WTC11 (cell line): Measurements from ENCODE around the gene MAP3K12. TPM values are rescaled to one million over a fixed set of nuclear protein-coding genes. Genes with fewer than 3 reads are reported as not detected.

Experiments used
- ATAC-seq: fragments of 200-7000 bp; cut with Tn5 transposase; 2 replicates; pipeline ENCODE4 v1.10.0; 2021; ENCODE audit warnings: mild to moderate bottlenecking, moderate library complexity
- CTCF ChIA-PET: fragments of 300-600 bp; sonication (Branson Sonifier 250); formaldehyde crosslinking; loops from one replicate; lab custom pipeline; 2021; ENCODE audit warnings: antibody characterized with exemption; lab: Charles Lee
- POLR2A ChIA-PET: fragments of 350-600 bp; sonication (Branson Sonifier 250); formaldehyde crosslinking; loops from one replicate; lab custom pipeline; 2021; ENCODE audit warnings: antibody characterized with exemption; lab: Charles Lee
- DNase-seq: peaks from one replicate; pipeline ENCODE4 v3.0.0; 2021; ENCODE audit warnings: low spot score
- H3K27ac Mint-ChIP-seq: 2 replicates; pipeline ENCODE4 v1.8.0; 2021; ENCODE audit warnings: mixed read lengths
- H3K27me3 Mint-ChIP-seq: 2 replicates; pipeline ENCODE4 v1.8.0; 2021; ENCODE audit warnings: low read depth, mild to moderate bottlenecking, moderate library complexity, mixed read lengths
- H3K36me3 Mint-ChIP-seq: 2 replicates; pipeline ENCODE4 v1.8.0; 2021; ENCODE audit warnings: mixed read lengths
- H3K4me1 Mint-ChIP-seq: 2 replicates; pipeline ENCODE4 v1.8.0; 2022; ENCODE audit warnings: mixed read lengths
- H3K4me3 Mint-ChIP-seq: 2 replicates; pipeline ENCODE4 v1.8.0; 2021; ENCODE audit warnings: mild to moderate bottlenecking, moderate library complexity, mixed read lengths
- H3K9me3 Mint-ChIP-seq: 2 replicates; pipeline ENCODE4 v1.8.0; 2021; ENCODE audit warnings: mixed read lengths
- CREM ChIP-seq: sonication (generic); formaldehyde crosslinking; IDR thresholded peaks from 2 replicates; pipeline ENCODE4 v1.8.1; 2022; ENCODE audit warnings: mild to moderate bottlenecking, missing genetic modification reagents, moderate library complexity
- E2F5 ChIP-seq: sonication (generic); formaldehyde crosslinking; IDR thresholded peaks from 2 replicates; pipeline ENCODE4 v1.8.1; 2022; ENCODE audit warnings: mild to moderate bottlenecking, moderate library complexity, missing genetic modification reagents
- EMX1 ChIP-seq: fragments of 250-450 bp; sonication (Bioruptor Pico); IDR thresholded peaks from 2 replicates; pipeline ENCODE4 v1.8.0; 2021; ENCODE audit warnings: mild to moderate bottlenecking
- ERG ChIP-seq: fragments of 250-450 bp; sonication (Bioruptor Pico); IDR thresholded peaks from 2 replicates; pipeline ENCODE4 v1.8.0; 2021; ENCODE audit warnings: mild to moderate bottlenecking
- FOXJ3 ChIP-seq: sonication (generic); formaldehyde crosslinking; IDR thresholded peaks from 2 replicates; pipeline ENCODE4 v1.9.0; 2021; ENCODE audit warnings: missing genetic modification reagents, mild to moderate bottlenecking, borderline replicate concordance
- JAZF1 ChIP-seq: fragments of 250-450 bp; sonication (Bioruptor Pico); IDR thresholded peaks from 2 replicates; pipeline ENCODE4 v1.9.0; 2021; ENCODE audit warnings: moderate library complexity, mild to moderate bottlenecking, inconsistent platforms
- MAX ChIP-seq: sonication (generic); formaldehyde crosslinking; IDR thresholded peaks from 2 replicates; pipeline ENCODE4 v1.8.0; 2022; ENCODE audit warnings: mild to moderate bottlenecking, missing genetic modification reagents
- MXD4 ChIP-seq: fragments of 250-450 bp; sonication (Bioruptor Pico); IDR thresholded peaks from 2 replicates; pipeline ENCODE4 v1.8.0; 2021; ENCODE audit warnings: mild to moderate bottlenecking, moderate library complexity, borderline replicate concordance
- NFE2L1 ChIP-seq: sonication (generic); formaldehyde crosslinking; IDR thresholded peaks from 2 replicates; pipeline ENCODE4 v1.8.1; 2023; ENCODE audit warnings: missing genetic modification reagents
- NFYB ChIP-seq: sonication (generic); formaldehyde crosslinking; conservative IDR thresholded peaks from 2 replicates; pipeline ENCODE4 v1.8.0; 2022; ENCODE audit warnings: low read depth, missing genetic modification reagents
- SMAD3 ChIP-seq: sonication (generic); formaldehyde crosslinking; IDR thresholded peaks from 2 replicates; pipeline ENCODE4 v1.8.0; 2022; ENCODE audit warnings: missing genetic modification reagents, mild to moderate bottlenecking, borderline replicate concordance
- SMAD4 ChIP-seq: sonication (generic); formaldehyde crosslinking; IDR thresholded peaks from 2 replicates; pipeline ENCODE4 v1.8.0; 2022; ENCODE audit warnings: mild to moderate bottlenecking, missing genetic modification reagents
- TEAD1 ChIP-seq: sonication (generic); formaldehyde crosslinking; IDR thresholded peaks from 2 replicates; pipeline ENCODE4 v1.8.0; 2022; ENCODE audit warnings: mild to moderate bottlenecking, missing genetic modification reagents
- TEAD4 ChIP-seq: sonication (generic); formaldehyde crosslinking; IDR thresholded peaks from 2 replicates; pipeline ENCODE4 v1.8.0; 2022; ENCODE audit warnings: mild to moderate bottlenecking, missing genetic modification reagents
- USF2 ChIP-seq: sonication (generic); formaldehyde crosslinking; IDR thresholded peaks from 2 replicates; pipeline ENCODE4 v1.8.1; 2023; ENCODE audit warnings: mild to moderate bottlenecking, missing genetic modification reagents, moderate library complexity
- ZBTB21 ChIP-seq: sonication (generic); formaldehyde crosslinking; IDR thresholded peaks from 2 replicates; pipeline ENCODE4 v1.8.1; 2023; ENCODE audit warnings: mild to moderate bottlenecking, missing genetic modification reagents, borderline replicate concordance
- ZBTB43 ChIP-seq: sonication (generic); formaldehyde crosslinking; IDR thresholded peaks from 2 replicates; pipeline ENCODE4 v1.8.1; 2023; ENCODE audit warnings: mild to moderate bottlenecking, missing genetic modification reagents
- ZNF121 ChIP-seq: sonication (generic); formaldehyde crosslinking; IDR thresholded peaks from 2 replicates; pipeline ENCODE4 v1.8.0; 2023; ENCODE audit warnings: missing genetic modification reagents
- ZNF317 ChIP-seq: sonication (generic); formaldehyde crosslinking; IDR thresholded peaks from 2 replicates; pipeline ENCODE4 v1.8.1; 2023; ENCODE audit warnings: low read depth, mild to moderate bottlenecking, moderate library complexity, missing genetic modification reagents, borderline replicate concordance
- total RNA-seq: library from RNA; stranded (reverse); gene quantifications from 3 replicates; pipeline ENCODE4 v1.2.3, GENCODE V29; 2021

MAP3K12 gene
- total RNA-seq, 1 experiment from 2014 or later: 23.6 TPM

- TF ChIP-seq FOXJ3: no peak
- TF ChIP-seq CREM (CRISPR knock-in tag): peak; percentile 35; the same call in 1 of the 2 replicates
- TF ChIP-seq TEAD4 (CRISPR knock-in tag): no peak
- no peak for TF ChIP-seq NFE2L1 (CRISPR knock-in tag)
- TF ChIP-seq ZNF317: 0 out of 2 replicates have a peak, but pooled peaks have one; percentile 9
- peak; percentile 53; the same call in 1 of the 2 replicates for TF ChIP-seq SMAD4
- 0 out of 2 replicates have a peak, but pooled peaks have one; percentile 22 for TF ChIP-seq ZBTB43
- peak; percentile 60; the same call in 1 of the 2 replicates for TF ChIP-seq NFYB (CRISPR knock-in tag)
- peak; percentile 34; the same call in 1 of the 2 replicates for TF ChIP-seq SMAD3 (CRISPR knock-in tag)
- no peak for TF ChIP-seq ZBTB21 (CRISPR knock-in tag)
- no peak for TF ChIP-seq JAZF1 (CRISPR knock-in tag)
- no peak for TF ChIP-seq ERG
- TF ChIP-seq MXD4 (CRISPR knock-in tag): no peak
- no peak for TF ChIP-seq E2F5
- TF ChIP-seq MAX: peak; percentile 95
- no peak for TF ChIP-seq EMX1 (CRISPR knock-in tag)
Observed at GRCh38 chr12:53500776-53501614, 1.7 kb upstream of the MAP3K12 start, which contains the start of gene TARBP2 (continued).

- Mint-ChIP-seq H3K36me3 (peaks cover 9% of the 10 kb centered on the region; the same call in 1 of the 2 replicates), H3K27ac (peak overlapping the region; percentile 94), H3K4me1 (peaks cover 45% of the 10 kb centered on the region), H3K9me3 (no peaks in the 10 kb centered on the region), H3K4me3 (peak overlapping the region; percentile 86), H3K27me3 (no peaks in the 10 kb centered on the region)
- DNase-seq (no peak), ATAC-seq (peak; percentile 73)
- TF ChIP-seq ZNF121 (0 out of 2 replicates have a peak, but pooled peaks have one; percentile 43), TEAD1 (0 out of 2 replicates have a peak, but pooled peaks have one; percentile 1), USF2 (no peak)
- ChIA-PET POLR2A (interaction anchor here (0.6 to 2.0 kb wide), 15 partner anchors 8 to 239 kb away, joined by 3 to 17 read pairs (median 4); partner anchors contain the start of genes AAAS, ATP5MC2 and SP1), CTCF (interaction anchor here (0.7 to 3.8 kb wide), 22 partner anchors 9 to 401 kb away, joined by 3 to 39 read pairs (median 4); partner anchors contain the start of genes AAAS, ATP5MC2 and PFDN5)
Observed at GRCh38 chr12:53500142-53500775, 1.0 kb upstream of the MAP3K12 start.
